Eye (tissue), 1 donor: Measurements from ENCODE around the gene LRRD1.
"Not testable (repeated sequence)": the region's sequence is repeated elsewhere in the genome, so short reads cannot be mapped to it uniquely, and the experiment has no call there.

ENCODE experiments used
- DNase-seq: peaks from one replicate; pipeline ENCODE4 v3.0.0-alpha.2; 2015

The LRRD1 gene

GRCh38 chr7:92137557-92137956 is 41.4 kb downstream of the LRRD1 start:
- DNase-seq: no peak

GRCh38 chr7:92135052-92135889 is 43.7 kb downstream of the LRRD1 start:
- DNase-seq: peak; percentile 57

GRCh38 chr7:92134271-92135051 is 44.5 kb downstream of the LRRD1 start, which contains the start of gene CYP51A1:
TSS of gene CYP51A1 (minus strand) at chr7:92134477. CDS start at chr7:92134364, 113 bp downstream.
- peak; percentile 99 for DNase-seq

GRCh38 chr7:92133737-92134270 is 45.1 kb downstream of the LRRD1 start:
- peak; percentile 97 for DNase-seq

- DNase-seq: no peak
Observed at GRCh38 chr7:92133133-92133736, 45.7 kb downstream of the LRRD1 start.

- no peak for DNase-seq
Observed at GRCh38 chr7:92131764-92132330, 47.1 kb downstream of the LRRD1 start.

- no peak for DNase-seq
Observed at GRCh38 chr7:92131093-92131492, 47.8 kb downstream of the LRRD1 start.

- no peak for DNase-seq
Observed at GRCh38 chr7:92121681-92122080, 57.3 kb downstream of the LRRD1 start.

GRCh38 chr7:92119213-92119759 is 59.7 kb downstream of the LRRD1 start:
- no peak for DNase-seq

GRCh38 chr7:92116949-92117348 is 62.0 kb downstream of the LRRD1 start:
- DNase-seq: no peak

- DNase-seq: no peak
Observed at GRCh38 chr7:92115821-92116220, 63.1 kb downstream of the LRRD1 start.

GRCh38 chr7:92110857-92111256 is 68.1 kb downstream of the LRRD1 start:
- no peak for DNase-seq

- no peak for DNase-seq
Observed at GRCh38 chr7:92108821-92109220, 70.1 kb downstream of the LRRD1 start.

GRCh38 chr7:92102862-92103261 is 76.1 kb downstream of the LRRD1 start:
- DNase-seq: not testable (repeated sequence)

- DNase-seq: no peak
Observed at GRCh38 chr7:92100534-92100933, 78.4 kb downstream of the LRRD1 start.

GRCh38 chr7:92095380-92095779 is 83.6 kb downstream of the LRRD1 start:
- DNase-seq: no peak
